Right lung (tissue), 5 donors: Measurements from ENCODE around the gene PTH1R. TPM values are rescaled to one million over a fixed set of nuclear protein-coding genes. Genes with fewer than 3 reads are reported as not detected.

Experiments used
- DNase-seq, 2 donors: peaks; one replicate each; pipeline ENCODE4 v3.0.0-alpha.2; 2013
- polyA plus RNA-seq, 5 donors: library from polyadenylated mRNA; unstranded; fragments of 120-200 nt; gene quantifications; one replicate each; pipeline versions ENCODE4 v1.2.1 to v1.2.3, GENCODE V29; 2013; ENCODE audit warnings: inconsistent platforms in 1 of 5, low replicate concordance in 1 of 5; ENCODE audit not compliant: insufficient read length in 5 of 5, insufficient read depth in 1 of 5

PTH1R gene
- polyA plus RNA-seq, 5 donors = 63.3 to 136 (median 78.3) TPM

DNA sequence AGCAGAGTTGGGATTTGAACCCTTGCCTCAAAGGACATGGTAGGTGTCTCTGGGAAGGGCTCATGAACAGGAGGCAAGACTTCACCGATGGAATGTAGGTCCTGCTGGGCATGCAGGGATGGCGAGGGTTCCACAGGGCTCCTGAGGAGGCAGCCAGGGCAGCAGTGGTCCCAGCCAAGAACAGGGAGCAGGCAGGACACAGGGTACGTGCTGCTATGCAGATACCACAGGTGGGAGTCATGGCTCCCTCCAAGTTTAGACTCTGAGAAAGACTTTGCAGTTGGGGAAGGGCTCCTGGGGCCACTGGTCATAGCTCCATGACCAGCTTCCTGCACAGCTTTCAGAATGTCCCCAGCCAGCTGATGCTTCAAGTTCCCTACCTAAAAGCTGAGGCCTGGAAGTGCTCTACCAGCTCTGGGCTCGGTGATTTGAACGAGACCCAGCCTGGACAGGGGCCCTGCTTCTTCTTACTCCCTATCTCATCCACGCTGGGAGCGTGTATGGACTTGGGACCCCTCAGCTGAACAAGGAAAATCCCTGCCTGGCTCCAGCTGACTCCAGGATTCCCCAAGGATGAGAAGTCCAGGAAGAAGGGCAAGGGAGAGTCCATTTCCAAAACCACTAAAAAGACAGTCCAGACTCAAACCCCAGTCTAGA is 15.0 kb upstream of the PTH1R start:
- DNase-seq = no peak

DNA sequence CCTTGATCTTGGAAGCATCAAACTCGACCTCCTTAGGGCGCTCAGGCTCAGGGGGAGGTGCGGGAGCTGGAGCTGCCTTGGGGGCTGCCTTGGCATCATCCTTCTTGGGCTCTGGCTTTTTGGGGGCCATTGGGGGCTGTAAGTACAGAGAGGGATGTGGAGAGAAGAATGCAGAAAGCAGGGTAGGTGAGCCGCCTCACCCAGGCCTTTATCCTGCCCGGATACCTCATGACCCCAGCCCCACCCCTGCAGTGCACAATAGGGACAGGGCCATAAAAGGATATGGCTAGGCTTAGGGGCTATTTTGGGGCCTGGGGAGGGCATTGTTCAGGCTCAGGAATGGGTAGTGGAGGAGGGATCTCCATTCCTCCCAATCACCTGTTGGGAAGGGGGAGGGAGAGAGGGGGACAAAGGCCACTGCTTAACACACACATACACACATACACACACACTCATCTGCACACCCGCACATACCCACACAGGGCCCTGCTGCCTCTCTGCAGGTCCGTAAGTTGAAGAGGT is 14.2 kb upstream of the PTH1R start, which contains the start of gene MYL3:
Gene MYL3 (minus strand): TSS at position 184 of the 522 bp plus-strand sequence. CDS start 54 bp downstream, at position 130.
- DNase-seq = no peak

DNA sequence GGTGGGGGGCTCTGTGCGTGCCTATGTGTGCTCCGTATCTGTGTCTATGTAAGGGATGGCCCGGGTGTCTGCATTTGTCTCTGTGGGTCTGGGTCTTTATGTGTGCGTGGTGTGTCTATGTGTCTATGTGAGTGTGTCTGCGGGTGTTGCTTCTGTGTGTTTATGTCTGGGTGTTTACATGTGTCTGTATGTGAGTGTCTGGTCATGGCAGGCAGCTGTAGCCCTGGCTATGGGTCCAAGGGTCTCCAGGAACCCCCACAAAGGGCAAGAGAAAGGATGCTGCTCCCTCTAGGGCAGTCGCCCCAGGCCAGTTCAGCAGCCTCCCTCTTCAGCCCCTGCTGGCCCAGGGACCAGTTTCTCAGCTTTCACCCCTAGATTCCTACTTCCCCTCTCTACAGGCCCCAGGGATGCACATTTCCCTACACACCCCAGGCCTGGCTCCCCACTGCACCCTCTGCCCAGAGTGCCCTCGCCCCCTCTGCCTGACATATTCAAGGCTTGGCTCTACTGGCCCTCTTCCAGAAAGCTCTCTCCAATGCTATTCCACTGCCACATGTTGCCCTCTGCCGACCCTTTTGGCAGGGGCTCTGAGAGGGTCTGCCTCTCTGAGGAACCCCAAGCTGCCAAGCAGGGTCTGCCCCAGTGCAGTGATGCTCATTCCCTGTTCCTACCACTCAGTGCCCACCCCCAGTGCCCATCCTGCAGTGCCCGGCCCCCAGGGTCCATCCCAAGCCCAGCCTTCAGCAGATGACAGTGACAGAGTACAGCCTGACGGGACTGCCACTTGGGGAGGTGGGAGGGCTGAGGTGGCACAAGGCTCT is 13.2 kb upstream of the PTH1R start:
- peak; percentile 55 to 63 for DNase-seq

DNA sequence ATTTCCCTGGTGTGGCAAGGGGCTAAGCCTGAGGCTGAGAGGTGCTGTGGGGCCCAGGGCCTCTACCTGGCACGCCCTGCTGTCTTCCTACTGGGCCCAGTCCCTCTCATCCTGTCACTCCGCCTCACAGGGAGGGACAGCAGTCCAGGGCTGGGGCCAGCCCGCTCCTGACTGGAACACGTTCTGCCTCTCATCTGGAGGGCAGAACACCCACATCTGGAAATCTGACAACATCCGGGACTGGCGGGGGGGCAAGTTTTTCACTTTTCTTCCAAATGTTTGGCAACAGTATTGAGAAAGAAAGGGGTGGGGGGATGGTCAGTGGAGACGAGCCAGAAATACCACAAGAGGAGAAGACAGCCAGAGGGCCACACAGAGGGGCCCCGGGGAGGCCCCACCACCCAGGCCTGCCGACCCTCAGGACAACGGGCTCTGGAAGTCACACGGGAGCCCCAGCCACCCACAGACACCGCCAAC is 12.5 kb upstream of the PTH1R start:
- peak; percentile 85 to 90 for DNase-seq

GRCh38 chr3:46865546-46865945 is 12.0 kb upstream of the PTH1R start:
- no peak for DNase-seq

- DNase-seq = no peak
Measured at GRCh38 chr3:46866032-46866595, 11.4 kb upstream of the PTH1R start.

- peak in 1 of 2 donors; percentile 52 for DNase-seq
Measured at GRCh38 chr3:46866720-46867549, 10.6 kb upstream of the PTH1R start.

DNA sequence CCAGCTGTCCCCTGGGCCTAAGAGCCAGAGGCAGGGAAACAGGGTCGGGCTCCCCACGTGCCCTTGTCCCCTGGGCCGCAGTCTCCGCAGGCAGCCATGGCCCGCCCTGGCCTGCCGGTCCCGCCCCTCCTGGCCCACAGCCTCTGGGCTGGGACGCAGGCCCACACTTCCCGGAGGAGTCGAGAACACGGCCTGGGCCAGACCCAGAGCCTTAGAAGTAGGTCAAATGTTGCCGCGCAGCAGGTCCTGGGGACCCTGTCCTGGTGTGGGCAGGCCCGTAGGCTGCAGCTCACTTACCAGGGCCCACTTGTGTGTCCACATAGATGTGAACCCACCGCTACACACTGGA is 10.0 kb upstream of the PTH1R start:
- DNase-seq = peak; percentile 78 to 81

GRCh38 chr3:46868287-46868686 is 9.2 kb upstream of the PTH1R start:
- no peak for DNase-seq

DNA sequence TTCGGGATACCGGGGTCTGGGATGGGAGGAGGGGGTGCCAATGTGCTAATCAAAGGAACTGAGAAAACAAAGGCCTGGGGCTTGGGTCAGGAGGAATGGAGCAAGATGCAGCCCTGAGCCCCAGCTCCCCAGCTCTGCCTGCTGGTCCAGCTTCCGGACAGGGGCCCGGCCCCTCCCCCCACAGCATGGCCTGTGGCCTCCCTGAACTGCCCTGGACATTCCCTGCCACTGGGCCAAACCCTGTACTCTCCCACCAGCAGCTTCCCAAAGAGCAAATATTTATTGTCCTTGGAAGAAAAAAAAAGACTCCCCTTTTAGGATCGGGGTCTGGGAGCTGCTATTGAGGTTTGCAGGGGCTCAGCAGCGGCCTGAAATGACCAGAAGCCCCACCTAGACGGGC is 8.6 kb upstream of the PTH1R start:
- no peak for DNase-seq

DNA sequence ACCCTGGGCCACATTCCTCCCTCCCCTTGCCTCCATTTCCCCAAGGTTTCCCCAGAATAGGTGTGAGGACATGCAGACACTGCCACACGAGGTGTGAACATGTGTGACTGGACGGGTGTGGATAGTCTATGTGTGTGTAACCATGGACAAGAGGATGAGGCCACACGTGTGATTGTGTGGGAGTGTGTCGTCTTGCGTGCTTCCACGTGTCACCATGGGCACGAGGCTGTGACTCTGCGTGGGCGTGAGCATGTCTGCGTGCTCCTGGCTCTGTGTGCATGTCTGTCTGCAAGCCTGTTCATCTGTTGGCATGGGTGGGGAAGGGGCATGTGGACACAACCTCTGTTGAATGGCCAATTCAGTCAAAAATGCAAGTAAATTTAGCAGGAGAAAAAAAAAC is 8.1 kb upstream of the PTH1R start:
- DNase-seq = no peak

DNA sequence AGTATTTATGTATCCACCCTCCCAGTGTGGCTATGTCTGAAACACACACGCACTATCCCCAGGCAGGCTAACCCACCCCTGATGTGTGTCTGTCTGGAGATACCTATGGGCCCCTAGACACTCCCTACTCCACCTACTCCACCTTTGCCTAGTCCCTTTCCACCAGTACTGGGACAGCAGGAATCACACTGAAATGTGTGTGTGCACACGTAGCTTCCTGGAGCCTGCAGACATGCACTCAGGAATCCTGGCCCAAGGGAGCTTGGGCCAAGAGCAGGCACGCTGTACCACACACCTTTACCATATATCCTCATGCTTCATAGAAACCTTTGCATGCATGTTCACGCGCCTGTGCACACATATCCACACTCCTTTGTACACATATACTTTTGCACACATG is 6.9 kb upstream of the PTH1R start:
- DNase-seq = no peak

- no peak for DNase-seq
Measured at GRCh38 chr3:46871222-46871621, 6.3 kb upstream of the PTH1R start.

- no peak for DNase-seq
Measured at GRCh38 chr3:46873521-46873920, 4.0 kb upstream of the PTH1R start.

GRCh38 chr3:46874430-46874829 is 3.1 kb upstream of the PTH1R start:
- DNase-seq = peak in 1 of 2 donors; percentile 67

- DNase-seq = no peak
Measured at GRCh38 chr3:46875560-46875959, 2.0 kb upstream of the PTH1R start.

DNA sequence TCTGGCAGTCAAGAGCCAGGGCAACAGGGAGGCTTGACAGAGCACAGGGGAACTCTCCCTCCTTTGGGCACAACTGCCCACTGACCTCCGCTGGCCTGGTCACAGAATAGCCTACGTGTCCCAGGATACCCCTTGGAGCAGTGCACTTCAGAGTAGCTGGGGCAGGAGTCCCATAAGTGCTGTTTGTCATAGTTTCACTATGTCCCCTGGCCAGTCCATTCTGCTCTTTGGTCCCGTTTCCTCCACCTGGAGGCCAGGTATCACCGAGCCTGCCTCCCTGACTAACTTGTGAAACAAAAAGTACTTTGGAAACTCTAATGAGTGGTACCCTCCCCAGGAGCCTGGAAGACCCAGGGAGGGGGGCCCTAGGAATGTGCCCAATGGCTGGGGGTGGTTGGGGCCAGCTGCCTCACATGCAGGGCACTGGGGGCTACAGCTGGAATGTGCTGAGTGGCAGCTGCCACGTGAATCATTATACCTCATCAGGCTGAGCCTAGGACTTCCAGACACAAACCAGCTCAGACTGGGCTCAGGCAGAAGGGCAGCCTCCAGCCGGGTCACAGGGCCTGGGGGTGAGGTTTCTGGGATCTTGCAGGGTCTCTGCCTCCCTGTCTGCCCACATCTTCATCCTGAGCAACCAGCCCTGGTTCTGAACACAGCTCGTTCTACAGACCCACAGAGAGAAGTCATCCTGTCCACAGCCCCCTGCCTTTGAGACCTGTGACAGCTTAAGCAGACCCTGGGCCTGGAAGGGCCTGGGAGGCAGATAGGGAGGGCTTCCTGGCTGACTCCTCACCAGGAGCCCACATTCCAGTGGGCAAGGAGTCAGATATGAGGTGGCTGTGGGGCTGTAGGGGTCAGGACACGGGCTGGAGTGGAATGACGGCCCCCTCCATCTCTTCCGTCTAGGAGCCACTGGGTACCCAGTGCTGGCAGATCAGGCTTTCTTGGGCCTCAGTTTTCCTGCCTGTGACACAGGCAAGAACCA is 914 bp upstream of the PTH1R start:
- DNase-seq = no peak

- DNase-seq = no peak
Measured at GRCh38 chr3:46878781-46879436, 1.4 kb downstream of the PTH1R start.

DNA sequence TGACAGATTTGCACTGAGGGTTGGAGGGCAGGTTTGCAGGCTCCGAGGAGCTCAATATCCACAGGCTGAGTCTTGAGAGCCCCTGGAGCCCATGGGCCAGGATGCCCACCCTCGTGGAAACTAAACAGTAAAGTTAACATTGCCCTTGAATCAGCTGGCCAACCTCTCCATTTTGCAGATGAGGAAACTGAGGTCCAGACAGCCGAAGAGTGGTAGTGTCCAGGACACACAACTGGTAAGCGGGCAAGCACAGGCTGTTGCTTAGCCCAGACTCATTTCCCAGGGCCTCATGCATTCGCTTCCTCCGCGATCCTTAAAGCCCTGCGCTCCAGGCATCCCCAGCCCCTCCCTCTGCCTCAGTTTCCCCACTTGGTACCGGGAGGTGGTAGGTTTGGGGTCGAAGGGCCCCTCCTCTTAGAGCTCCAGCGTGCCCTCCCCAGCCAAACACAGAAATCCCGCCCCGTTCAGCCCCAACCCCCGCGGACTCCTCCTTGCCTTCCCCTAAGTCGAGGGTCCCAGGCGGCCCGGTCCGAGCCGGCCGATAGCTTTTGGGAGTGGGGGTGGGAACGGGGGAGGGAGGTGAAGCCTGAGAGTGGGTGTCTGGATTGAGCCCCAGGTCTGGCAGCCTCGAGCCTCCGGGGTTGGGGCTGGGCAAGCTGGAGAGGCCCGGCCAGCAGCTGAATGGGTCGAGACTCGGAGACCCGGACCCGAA is 3.5 kb downstream of the PTH1R start:
- DNase-seq = no peak
